ENCODE data around the gene FNDC3A.

The FNDC3A gene

DNA sequence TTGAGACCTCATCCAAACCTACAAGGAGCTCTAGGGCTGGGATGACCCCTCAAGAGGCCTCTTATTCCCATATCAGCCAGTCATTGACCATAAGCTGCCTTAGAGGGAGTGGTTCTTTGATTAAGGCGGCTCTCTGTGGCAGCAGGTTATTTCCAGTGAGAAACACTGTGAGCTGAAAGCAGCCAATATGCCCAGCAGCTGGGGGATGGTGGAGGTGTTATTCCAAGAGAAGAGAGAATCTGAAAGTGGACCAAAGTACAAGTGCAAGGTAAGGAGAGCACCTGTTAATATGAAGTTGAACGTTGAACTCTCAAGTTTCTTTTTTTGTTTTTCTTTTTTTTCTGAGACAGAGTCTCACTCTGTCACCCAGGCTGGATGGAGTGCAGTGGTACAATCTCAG, 20.2 kb upstream of the FNDC3A start:
- H3K27ac ChIP-seq (ENCODE audit: low read length), result no peak overlapping the region
- H3K36me3 ChIP-seq (replicated peaks; ENCODE audit: insufficient read depth, low read length), result no peaks in the 10 kb centered on the region
- H3K9me3 ChIP-seq (replicated peaks; ENCODE audit: insufficient read depth, low read length), result no peaks in the 10 kb centered on the region
- H3K9ac ChIP-seq (ENCODE audit: low read length), result no peak overlapping the region
- no peak overlapping the region for H3K4me3 ChIP-seq (ENCODE audit: low read length)
- H3K9me2 ChIP-seq (replicated peaks; ENCODE audit: insufficient read depth, low read length), result no peaks in the 10 kb centered on the region
- no peaks in the 10 kb centered on the region for H3K27me3 ChIP-seq (replicated peaks; ENCODE audit: insufficient read depth, low read length)
- no peaks in the 10 kb centered on the region for H4K20me1 ChIP-seq (ENCODE audit: insufficient read depth, low read length)
- no peak for TF ChIP-seq EZH2 (optimal IDR thresholded peaks at IDR 0.05; ENCODE audit: low read depth, low read length)
- TF ChIP-seq EZH2phosphoT487 (IDR thresholded peaks at IDR 0.05; ENCODE audit: low read length), result no peak
- TF ChIP-seq, protein P1, sequence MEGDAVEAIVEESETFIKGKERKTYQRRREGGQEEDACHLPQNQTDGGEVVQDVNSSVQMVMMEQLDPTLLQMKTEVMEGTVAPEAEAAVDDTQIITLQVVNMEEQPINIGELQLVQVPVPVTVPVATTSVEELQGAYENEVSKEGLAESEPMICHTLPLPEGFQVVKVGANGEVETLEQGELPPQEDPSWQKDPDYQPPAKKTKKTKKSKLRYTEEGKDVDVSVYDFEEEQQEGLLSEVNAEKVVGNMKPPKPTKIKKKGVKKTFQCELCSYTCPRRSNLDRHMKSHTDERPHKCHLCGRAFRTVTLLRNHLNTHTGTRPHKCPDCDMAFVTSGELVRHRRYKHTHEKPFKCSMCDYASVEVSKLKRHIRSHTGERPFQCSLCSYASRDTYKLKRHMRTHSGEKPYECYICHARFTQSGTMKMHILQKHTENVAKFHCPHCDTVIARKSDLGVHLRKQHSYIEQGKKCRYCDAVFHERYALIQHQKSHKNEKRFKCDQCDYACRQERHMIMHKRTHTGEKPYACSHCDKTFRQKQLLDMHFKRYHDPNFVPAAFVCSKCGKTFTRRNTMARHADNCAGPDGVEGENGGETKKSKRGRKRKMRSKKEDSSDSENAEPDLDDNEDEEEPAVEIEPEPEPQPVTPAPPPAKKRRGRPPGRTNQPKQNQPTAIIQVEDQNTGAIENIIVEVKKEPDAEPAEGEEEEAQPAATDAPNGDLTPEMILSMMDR (IDR thresholded peaks at IDR 0.05; ENCODE audit: low read length), result no peak
- no peak for DNase-seq
- no peaks in the 10 kb centered on the region for H3K79me2 ChIP-seq (ENCODE audit: low read length)
- no peaks in the 10 kb centered on the region for H3K4me1 ChIP-seq (ENCODE audit: low read length)
- no peaks in the 10 kb centered on the region for H3F3A ChIP-seq (ENCODE audit: insufficient read depth, low read length)
- H2AFZ ChIP-seq (ENCODE audit: low read length), result no peak overlapping the region
- no peak overlapping the region for H3K4me2 ChIP-seq (ENCODE audit: low read depth, low read length)

DNA sequence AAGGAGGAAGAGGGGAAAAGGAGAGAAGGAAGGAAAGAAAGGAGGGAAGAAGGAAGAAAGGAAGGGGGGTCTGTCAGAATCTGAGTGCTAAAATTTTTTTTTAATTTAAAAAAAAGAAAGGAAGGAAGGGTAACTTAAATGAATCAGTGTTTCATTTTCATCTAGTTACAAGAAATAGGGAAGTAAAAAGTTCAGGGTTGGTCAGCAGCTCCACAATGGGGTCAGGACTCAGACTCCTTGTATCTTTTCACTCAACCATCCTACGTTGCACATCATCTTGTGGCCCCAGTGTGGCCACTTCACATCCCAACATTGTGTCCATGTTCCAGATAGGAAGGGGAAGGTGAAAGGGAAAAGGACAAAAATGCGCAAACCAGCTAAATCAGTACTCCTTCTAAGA, 14.3 kb upstream of the FNDC3A start:
- Histone ChIP-seq H3K36me3 (replicated peaks; ENCODE audit: insufficient read depth, low read length) (no peaks in the 10 kb centered on the region), H3K9me2 (replicated peaks; ENCODE audit: insufficient read depth, low read length) (no peaks in the 10 kb centered on the region), H3K4me2 (ENCODE audit: low read depth, low read length) (no peak overlapping the region), H4K20me1 (ENCODE audit: insufficient read depth, low read length) (no peaks in the 10 kb centered on the region), H3K9me3 (replicated peaks; ENCODE audit: insufficient read depth, low read length) (no peaks in the 10 kb centered on the region), H3K27me3 (replicated peaks; ENCODE audit: insufficient read depth, low read length) (no peaks in the 10 kb centered on the region), H3K9ac (ENCODE audit: low read length) (no peak overlapping the region), H2AFZ (ENCODE audit: low read length) (no peak overlapping the region), H3K27ac (ENCODE audit: low read length) (no peak overlapping the region), H3F3A (ENCODE audit: insufficient read depth, low read length) (no peaks in the 10 kb centered on the region), H3K79me2 (ENCODE audit: low read length) (no peaks in the 10 kb centered on the region), H3K4me3 (ENCODE audit: low read length) (no peak overlapping the region), H3K4me1 (ENCODE audit: low read length) (0 out of 2 replicates have a peak, but pooled peaks cover 4% of the 10 kb centered on the region)
- no peak for TF ChIP-seq EZH2 (optimal IDR thresholded peaks at IDR 0.05; ENCODE audit: low read depth, low read length)
- no peak for TF ChIP-seq EZH2phosphoT487 (IDR thresholded peaks at IDR 0.05; ENCODE audit: low read length)
- TF ChIP-seq, protein P1 (IDR thresholded peaks at IDR 0.05; ENCODE audit: low read length), result no peak
- DNase-seq, result no peak

DNA sequence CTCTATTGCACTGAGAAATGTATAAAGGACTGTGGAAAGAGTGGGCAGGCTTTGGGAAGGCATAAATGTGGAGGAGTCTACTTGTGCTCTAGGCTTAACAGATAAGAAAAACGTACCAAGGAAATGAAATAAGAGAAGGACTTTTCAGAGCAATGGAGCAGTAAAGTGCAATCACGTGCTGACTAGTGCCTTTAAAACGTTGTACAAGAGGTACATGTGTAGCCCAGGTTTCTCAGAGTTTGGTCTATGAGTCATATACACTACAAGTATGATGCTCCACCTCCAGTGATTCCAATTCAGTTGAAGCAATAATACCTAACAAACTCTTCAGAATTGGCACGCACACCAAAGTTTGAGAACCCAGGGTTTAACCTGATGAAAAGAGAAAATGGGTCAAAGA, 13.4 kb upstream of the FNDC3A start:
- H2AFZ ChIP-seq (ENCODE audit: low read length), result no peak overlapping the region

More for the DNA sequence above, 13.4 kb upstream of the FNDC3A start:
- Histone ChIP-seq H3K27me3 (replicated peaks; ENCODE audit: insufficient read depth, low read length) (no peaks in the 10 kb centered on the region), H3K9me3 (replicated peaks; ENCODE audit: insufficient read depth, low read length) (no peaks in the 10 kb centered on the region), H3K9ac (ENCODE audit: low read length) (no peak overlapping the region), H3K4me1 (ENCODE audit: low read length) (0 out of 2 replicates have a peak, but pooled peaks cover 4% of the 10 kb centered on the region), H3K4me3 (ENCODE audit: low read length) (no peak overlapping the region), H3K36me3 (replicated peaks; ENCODE audit: insufficient read depth, low read length) (no peaks in the 10 kb centered on the region), H3K9me2 (replicated peaks; ENCODE audit: insufficient read depth, low read length) (no peaks in the 10 kb centered on the region), H3F3A (ENCODE audit: insufficient read depth, low read length) (no peaks in the 10 kb centered on the region), H3K79me2 (ENCODE audit: low read length) (no peaks in the 10 kb centered on the region), H3K27ac (ENCODE audit: low read length) (no peak overlapping the region), H4K20me1 (ENCODE audit: insufficient read depth, low read length) (no peaks in the 10 kb centered on the region), H3K4me2 (ENCODE audit: low read depth, low read length) (no peak overlapping the region)
- DNase-seq, result no peak
- no peak for TF ChIP-seq EZH2phosphoT487 (IDR thresholded peaks at IDR 0.05; ENCODE audit: low read length)
- TF ChIP-seq, protein P1 (IDR thresholded peaks at IDR 0.05; ENCODE audit: low read length), result no peak

Data from MM.1S (cell line).